ENCODE data around the gene MT1F.

Gene MT1F

DNA sequence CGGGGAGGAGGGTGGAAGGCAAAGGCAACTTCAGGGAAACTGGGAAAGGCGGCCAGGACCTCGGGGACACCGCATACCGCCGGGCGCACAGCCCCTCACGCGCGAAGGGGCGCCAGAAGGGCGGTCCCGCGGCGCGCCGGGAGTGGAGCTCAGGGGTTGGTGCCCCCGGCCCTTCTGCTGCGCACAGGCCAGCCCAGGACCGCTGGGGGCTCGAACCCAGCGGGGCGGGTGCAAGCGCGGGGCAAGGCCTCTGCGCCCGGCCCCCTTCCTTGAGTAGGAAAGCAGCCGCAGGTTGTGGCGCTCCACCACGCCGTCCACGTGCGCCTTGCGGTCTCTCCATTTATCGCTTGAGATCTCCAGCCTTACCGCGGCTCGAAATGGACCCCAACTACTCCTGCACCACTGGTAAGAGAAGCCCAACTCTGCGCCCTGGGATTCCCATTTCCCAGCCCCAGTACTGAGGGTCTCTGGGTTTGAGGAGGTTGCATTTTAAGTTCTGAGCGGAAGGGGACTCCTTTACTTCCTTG, 22.3 kb upstream of the MT1F start:
- ATAC-seq (ENCODE audit: insufficient read depth, low read depth) (no peak), DNase-seq (no peak)
- no peak overlapping the region for H2AFZ ChIP-seq (ENCODE audit: low read depth, low read length)
- H3K9ac ChIP-seq (ENCODE audit: low read depth, low read length) = no peak overlapping the region
- H3K4me1 ChIP-seq (ENCODE audit: insufficient read depth, low read length) = no peaks in the 10 kb centered on the region
- no peaks in the 10 kb centered on the region for H3K9me3 ChIP-seq (ENCODE audit: insufficient read depth, low read length, severe bottlenecking)
- TF ChIP-seq EZH2 (IDR thresholded peaks at IDR 0.05; ENCODE audit: borderline replicate concordance, low read depth, low read length, severe bottlenecking) = no peak
- TF ChIP-seq, protein P1, sequence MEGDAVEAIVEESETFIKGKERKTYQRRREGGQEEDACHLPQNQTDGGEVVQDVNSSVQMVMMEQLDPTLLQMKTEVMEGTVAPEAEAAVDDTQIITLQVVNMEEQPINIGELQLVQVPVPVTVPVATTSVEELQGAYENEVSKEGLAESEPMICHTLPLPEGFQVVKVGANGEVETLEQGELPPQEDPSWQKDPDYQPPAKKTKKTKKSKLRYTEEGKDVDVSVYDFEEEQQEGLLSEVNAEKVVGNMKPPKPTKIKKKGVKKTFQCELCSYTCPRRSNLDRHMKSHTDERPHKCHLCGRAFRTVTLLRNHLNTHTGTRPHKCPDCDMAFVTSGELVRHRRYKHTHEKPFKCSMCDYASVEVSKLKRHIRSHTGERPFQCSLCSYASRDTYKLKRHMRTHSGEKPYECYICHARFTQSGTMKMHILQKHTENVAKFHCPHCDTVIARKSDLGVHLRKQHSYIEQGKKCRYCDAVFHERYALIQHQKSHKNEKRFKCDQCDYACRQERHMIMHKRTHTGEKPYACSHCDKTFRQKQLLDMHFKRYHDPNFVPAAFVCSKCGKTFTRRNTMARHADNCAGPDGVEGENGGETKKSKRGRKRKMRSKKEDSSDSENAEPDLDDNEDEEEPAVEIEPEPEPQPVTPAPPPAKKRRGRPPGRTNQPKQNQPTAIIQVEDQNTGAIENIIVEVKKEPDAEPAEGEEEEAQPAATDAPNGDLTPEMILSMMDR (IDR thresholded peaks at IDR 0.05; ENCODE audit: borderline replicate concordance, extremely low read depth, low read length, poor library complexity, severe bottlenecking) = no peak
- peaks cover 25% of the 10 kb centered on the region for H3K27me3 ChIP-seq (ENCODE audit: insufficient read depth, low read length, poor library complexity)
- H3K27ac ChIP-seq (ENCODE audit: low read length) = no peak overlapping the region
- H3K4me3 ChIP-seq (ENCODE audit: low read depth in 1 of 2, low read length in 2 of 2) = no peak overlapping the region
- no peak overlapping the region for H3K4me2 ChIP-seq (ENCODE audit: insufficient read depth, low read length)
- H4K20me1 ChIP-seq (ENCODE audit: insufficient read depth, low read length) = no peaks in the 10 kb centered on the region
- no peaks in the 10 kb centered on the region for H3K79me2 ChIP-seq (ENCODE audit: insufficient read depth, low read length)
- H3K36me3 ChIP-seq (ENCODE audit: insufficient read depth, low read length) = no peaks in the 10 kb centered on the region

DNA sequence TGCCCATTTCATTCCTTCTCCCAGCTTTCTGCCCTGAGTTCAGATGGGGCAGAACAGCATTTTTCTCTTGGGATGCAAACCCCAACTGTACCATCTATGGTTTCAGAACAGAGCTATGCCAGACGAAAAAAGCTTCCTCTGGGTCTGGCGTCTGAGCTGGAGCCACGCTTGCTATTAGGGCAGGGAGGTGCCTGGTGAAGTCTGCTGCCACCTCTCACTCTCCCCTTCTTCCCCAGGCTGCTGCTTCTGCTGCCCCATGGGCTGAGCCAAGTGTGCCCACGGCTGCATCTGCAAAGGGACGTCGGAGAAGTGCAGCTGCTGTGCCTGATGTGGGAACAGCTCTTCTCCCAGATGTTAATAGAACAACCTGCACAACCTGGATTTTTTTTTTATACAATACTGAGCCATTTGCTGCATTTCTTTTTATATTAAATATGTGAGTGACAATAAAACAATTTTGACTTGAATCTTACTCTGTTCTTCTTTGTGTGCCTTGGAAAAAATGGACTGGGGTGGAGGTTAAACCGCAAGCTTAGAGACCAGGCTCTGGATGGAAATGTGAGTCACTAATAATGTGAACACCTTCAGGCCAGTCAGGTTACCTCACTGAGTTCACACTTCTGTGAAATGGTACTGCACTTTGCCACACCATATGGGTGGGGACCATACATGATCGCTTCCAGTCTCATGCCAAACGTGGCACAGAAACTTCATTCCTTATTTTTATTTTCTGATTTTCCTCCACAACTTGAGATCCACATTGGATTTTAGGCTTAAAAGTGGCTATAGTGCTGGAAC, 20.9 kb upstream of the MT1F start:
- Histone ChIP-seq H3K79me2 (ENCODE audit: insufficient read depth, low read length) (no peaks in the 10 kb centered on the region), H3K4me1 (ENCODE audit: insufficient read depth, low read length) (no peaks in the 10 kb centered on the region), H4K20me1 (ENCODE audit: insufficient read depth, low read length) (no peaks in the 10 kb centered on the region), H3K27me3 (ENCODE audit: insufficient read depth, low read length, poor library complexity) (peaks cover 33% of the 10 kb centered on the region), H3K9ac (ENCODE audit: low read depth, low read length) (no peak overlapping the region), H3K4me2 (ENCODE audit: insufficient read depth, low read length) (no peak overlapping the region), H3K9me3 (ENCODE audit: insufficient read depth, low read length, severe bottlenecking) (no peaks in the 10 kb centered on the region), H3K4me3 (ENCODE audit: low read depth in 1 of 2, low read length in 2 of 2) (no peak overlapping the region), H3K27ac (ENCODE audit: low read length) (no peak overlapping the region), H2AFZ (ENCODE audit: low read depth, low read length) (no peak overlapping the region), H3K36me3 (ENCODE audit: insufficient read depth, low read length) (no peaks in the 10 kb centered on the region)
- TF ChIP-seq, protein P1 (IDR thresholded peaks at IDR 0.05; ENCODE audit: borderline replicate concordance, extremely low read depth, low read length, poor library complexity, severe bottlenecking) = no peak
- TF ChIP-seq EZH2 (IDR thresholded peaks at IDR 0.05; ENCODE audit: borderline replicate concordance, low read depth, low read length, severe bottlenecking) = no peak
- ATAC-seq (ENCODE audit: insufficient read depth, low read depth) (no peak), DNase-seq (no peak)

DNA sequence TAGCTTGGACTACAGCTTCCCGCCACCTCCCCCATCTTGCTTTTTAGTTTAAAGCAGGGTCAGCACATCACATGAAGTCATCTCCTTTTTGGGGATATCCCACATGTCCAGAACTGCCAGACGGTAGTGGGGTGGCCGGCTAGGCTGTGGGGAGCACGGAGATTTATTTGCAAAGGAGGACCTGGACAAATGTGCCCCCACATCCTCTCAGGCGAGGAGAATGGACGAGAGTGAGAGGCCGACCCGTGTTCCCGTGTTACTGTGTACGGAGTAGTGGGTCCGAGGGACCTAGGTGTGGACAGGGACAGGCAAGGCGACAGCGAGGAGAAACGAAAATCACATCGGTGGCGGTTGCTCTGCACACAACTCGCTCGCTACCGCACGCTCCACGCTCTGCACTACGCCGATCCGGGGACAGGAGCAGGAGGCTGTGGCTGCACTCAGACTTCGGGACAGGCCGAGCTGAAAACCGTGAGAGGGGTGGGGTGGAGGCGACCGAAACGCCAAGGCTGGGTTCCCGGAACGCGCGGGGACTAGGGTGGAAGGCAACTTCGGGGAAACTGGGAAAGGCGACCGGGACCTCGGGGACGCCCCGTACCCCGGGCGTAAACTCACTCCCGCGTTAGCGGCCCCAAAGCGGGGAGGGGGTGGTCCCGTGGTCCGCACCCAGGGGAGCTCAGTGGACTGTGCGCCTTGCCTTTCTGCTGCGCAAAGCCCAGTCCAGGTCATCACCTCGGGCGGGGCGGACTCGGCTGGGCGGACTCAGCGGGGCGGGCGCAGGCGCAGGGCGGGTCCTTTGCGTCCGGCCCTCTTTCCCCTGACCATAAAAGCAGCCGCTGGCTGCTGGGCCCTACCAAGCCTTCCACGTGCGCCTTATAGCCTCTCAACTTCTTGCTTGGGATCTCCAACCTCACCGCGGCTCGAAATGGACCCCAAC, 19.7 kb upstream of the MT1F start, which contains the start of gene MT1A:
TSS of gene MT1A (plus strand) at position 853 of the 937 bp plus-strand sequence. CDS start at position 926, 73 bp downstream.
- no peaks in the 10 kb centered on the region for H3K4me1 ChIP-seq (ENCODE audit: insufficient read depth, low read length)
- H3K4me3 ChIP-seq (ENCODE audit: low read depth in 1 of 2, low read length in 2 of 2) = no peak within 1 kb of the TSS
- H3K9me3 ChIP-seq (ENCODE audit: insufficient read depth, low read length, severe bottlenecking) = no peaks in the 10 kb centered on the region
- H2AFZ ChIP-seq (ENCODE audit: low read depth, low read length) = no peak within 1 kb of the TSS
- H3K36me3 ChIP-seq (ENCODE audit: insufficient read depth, low read length) = no peaks in the 10 kb centered on the region
- no peak within 1 kb of the TSS for H3K27ac ChIP-seq (ENCODE audit: low read length)
- H4K20me1 ChIP-seq (ENCODE audit: insufficient read depth, low read length) = no peaks in the 10 kb centered on the region
- peaks cover 34% of the 10 kb centered on the region for H3K27me3 ChIP-seq (ENCODE audit: insufficient read depth, low read length, poor library complexity)
- TF ChIP-seq, protein P1 (IDR thresholded peaks at IDR 0.05; ENCODE audit: borderline replicate concordance, extremely low read depth, low read length, poor library complexity, severe bottlenecking) = no peak
- TF ChIP-seq EZH2 (IDR thresholded peaks at IDR 0.05; ENCODE audit: borderline replicate concordance, low read depth, low read length, severe bottlenecking) = no peak
- DNase-seq = no peak
- ATAC-seq (ENCODE audit: insufficient read depth, low read depth) = no peak
- H3K79me2 ChIP-seq (ENCODE audit: insufficient read depth, low read length) = no peaks in the 10 kb centered on the region
- H3K9ac ChIP-seq (ENCODE audit: low read depth, low read length) = no peak within 1 kb of the TSS
- no peak within 1 kb of the TSS for H3K4me2 ChIP-seq (ENCODE audit: insufficient read depth, low read length)
